B cell (primary cell): ENCODE measurements around the gene SLFN12. TPM values are rescaled to one million over a fixed set of nuclear protein-coding genes. Genes with fewer than 3 reads are reported as not detected.

Source experiments
- ATAC-seq: fragments of 200-7000 bp; cut with Tn5 transposase; one replicate; pipeline ENCODE4 v1.10.0; 2021; ENCODE audit warnings: low read depth, mild to moderate bottlenecking, moderate number of reproducible peaks, moderate library complexity
- CTCF ChIA-PET: fragments of 350-600 bp; sonication (Branson Sonifier 250); formaldehyde crosslinking; loops from one replicate; lab custom pipeline; 2021; ENCODE audit warnings: antibody characterized with exemption, inconsistent platforms; lab: Charles Lee
- POLR2A ChIA-PET: fragments of 350-600 bp; sonication (Branson Sonifier 250); formaldehyde crosslinking; loops from one replicate; lab custom pipeline; 2021; ENCODE audit warnings: antibody characterized with exemption; lab: Charles Lee
- DNase-seq: peaks from one replicate; pipeline ENCODE4 v3.0.0; 2013
- H2AFZ ChIP-seq: 2 replicates; pipeline ENCODE4 v1.6.1; 2012; ENCODE audit warnings: mild to moderate bottlenecking, low read depth, low read length; ENCODE audit not compliant: insufficient read depth, poor library complexity, severe bottlenecking
- H3K27ac ChIP-seq, 2 donors: 1 replicate in 1 of 2; 2 replicates in 1 of 2; pipeline ENCODE4 v1.5.1; 2012 to 2013; ENCODE audit warnings: low read length in 2 of 2, mild to moderate bottlenecking in 2 of 2, moderate library complexity in 1 of 2
- H3K27me3 ChIP-seq, 4 experiments: fragments of 200-600 bp in 1 of 4; sonication (generic) in 1 of 4; replicated peaks in 1 of 4; 1 replicate in 2 of 4; 2 replicates in 2 of 4; pipeline versions ENCODE4 v1.6.1 to v1.7.0; 2013 to 2016; ENCODE audit warnings: low read length in 3 of 4, mild to moderate bottlenecking in 2 of 4, mixed read lengths in 1 of 4, moderate library complexity in 1 of 4; ENCODE audit not compliant: insufficient read depth in 4 of 4, control insufficient read depth in 3 of 4; ENCODE audit errors: control extremely low read depth in 1 of 4
- H3K36me3 ChIP-seq, 2 experiments: replicated peaks in 1 of 2; 1 replicate in 1 of 2; 2 replicates in 1 of 2; pipeline versions ENCODE4 v1.6.1 to v1.7.1; 2013; ENCODE audit warnings: low read length in 1 of 2; ENCODE audit not compliant: insufficient read depth in 2 of 2, control insufficient read depth in 1 of 2; ENCODE audit errors: control extremely low read depth in 1 of 2, extremely low read depth in 1 of 2
- H3K4me1 ChIP-seq, 2 donors: fragments of 200-600 bp in 1 of 2; sonication (generic) in 1 of 2; 1 replicate in 1 of 2; 2 replicates in 1 of 2; pipeline versions ENCODE4 v1.5.1 to v1.6.1; 2013 to 2017; ENCODE audit warnings: low read length in 2 of 2; ENCODE audit not compliant: control insufficient read depth in 2 of 2, insufficient read depth in 2 of 2
- H3K4me2 ChIP-seq: replicated peaks from 2 replicates; pipeline ENCODE3; 2012; ENCODE audit warnings: mild to moderate bottlenecking, low read depth, low read length; ENCODE audit not compliant: poor library complexity, severe bottlenecking
- H3K4me3 ChIP-seq, 5 experiments: fragments of 200-600 bp in 1 of 5; sonication (generic) in 1 of 5; 1 replicate in 3 of 5; 2 replicates in 2 of 5; pipeline versions ENCODE4 v1.5.1 to v1.7.0; 2011 to 2016; ENCODE audit warnings: low read length in 4 of 5, mild to moderate bottlenecking in 4 of 5, low read depth in 2 of 5, control low read depth in 1 of 5, moderate library complexity in 1 of 5; ENCODE audit not compliant: insufficient read depth in 1 of 5; ENCODE audit errors: control extremely low read depth in 1 of 5, extremely low read depth in 1 of 5
- H3K79me2 ChIP-seq: fragments of 200-600 bp; sonication (generic); one replicate; pipeline ENCODE4 v1.6.0; 2016; ENCODE audit warnings: low read length; ENCODE audit not compliant: control insufficient read depth, insufficient read depth
- H3K9ac ChIP-seq: fragments of 200-600 bp; sonication (generic); 2 replicates; pipeline ENCODE4 v1.6.1; 2017; ENCODE audit warnings: mild to moderate bottlenecking, low read length, moderate library complexity
- H3K9me3 ChIP-seq, 3 donors: one replicate each; pipeline versions ENCODE4 v1.6.1 to v1.7.1; 2013; ENCODE audit warnings: low read length in 2 of 3; ENCODE audit not compliant: control insufficient read depth in 2 of 3, insufficient read depth in 1 of 3; ENCODE audit errors: control extremely low read depth in 1 of 3
- H4K20me1 ChIP-seq: 2 replicates; pipeline ENCODE4 v1.6.0; 2012; ENCODE audit warnings: mild to moderate bottlenecking, low read length; ENCODE audit not compliant: insufficient read depth, control insufficient read depth, poor library complexity, severe bottlenecking
- H3K27ac Mint-ChIP-seq: one replicate; pipeline ENCODE4 v1.8.0; 2021; ENCODE audit warnings: mixed read lengths
- H3K27me3 Mint-ChIP-seq: one replicate; pipeline ENCODE4 v1.8.0; 2021; ENCODE audit warnings: mixed read lengths
- H3K4me1 Mint-ChIP-seq: one replicate; pipeline ENCODE4 v1.8.0; 2021; ENCODE audit warnings: mixed read lengths
- H3K4me3 Mint-ChIP-seq: one replicate; pipeline ENCODE4 v1.8.0; 2021; ENCODE audit warnings: mixed read lengths
- H3K9me3 Mint-ChIP-seq: one replicate; pipeline ENCODE4 v1.8.0; 2022; ENCODE audit warnings: mixed read lengths; ENCODE audit not compliant: insufficient read depth
- EZH2 ChIP-seq: IDR thresholded peaks from 2 replicates; pipeline ENCODE4 v1.6.1; 2012; ENCODE audit warnings: borderline replicate concordance, low read depth, mild to moderate bottlenecking, moderate library complexity, low read length; ENCODE audit not compliant: insufficient read depth, poor library complexity, severe bottlenecking
- WGBS: methylation state at CpG from one replicate; pipeline ENCODE4 v1.1.5; 2013; ENCODE audit warnings: missing lambda C conversion rate; ENCODE audit not compliant: insufficient coverage; 5-methylcytosine and 5-hydroxymethylcytosine counted together
- intact Hi-C: fragments of 100-400 bp; cut with micrococcal nuclease; formaldehyde crosslinking; loops from one replicate; pipeline ENCODE4 v1.10.0; 2022
- polyA plus RNA-seq: library from polyadenylated mRNA; depleted of rRNA; stranded (reverse); fragments of >200 nt; gene quantifications from 2 replicates; pipeline ENCODE4 v1.2.3, GENCODE V29; 2012
- small RNA-seq: library from RNA; depleted of rRNA; stranded (forward); fragments of <200 nt; gene quantifications from one replicate; pipeline ENCODE3, GENCODE V24; 2012; ENCODE audit warnings: low replicate concordance, low read depth; ENCODE audit not compliant: insufficient read length
- total RNA-seq, 2 donors: library from RNA; stranded (reverse); fragments of 120-200 nt in 1 of 2; gene quantifications; 1 replicate in 1 of 2; 2 replicates in 1 of 2; pipeline versions ENCODE4 v1.2.3 to v1.2.4, GENCODE V29; 2013 to 2022
- TF ChIP-seq, protein P1 (sequence below): fragments of 200-600 bp; IDR thresholded peaks from one replicate; pipeline ENCODE4 v1.8.0; 2022; ENCODE audit warnings: antibody characterized with exemption, mild to moderate bottlenecking

The SLFN12 gene
- total and polyA plus RNA-seq, 2 donors (not counting 1 experiment from before 2014, with no cell fraction given), result 1.9 to 8.0 TPM

DNA sequence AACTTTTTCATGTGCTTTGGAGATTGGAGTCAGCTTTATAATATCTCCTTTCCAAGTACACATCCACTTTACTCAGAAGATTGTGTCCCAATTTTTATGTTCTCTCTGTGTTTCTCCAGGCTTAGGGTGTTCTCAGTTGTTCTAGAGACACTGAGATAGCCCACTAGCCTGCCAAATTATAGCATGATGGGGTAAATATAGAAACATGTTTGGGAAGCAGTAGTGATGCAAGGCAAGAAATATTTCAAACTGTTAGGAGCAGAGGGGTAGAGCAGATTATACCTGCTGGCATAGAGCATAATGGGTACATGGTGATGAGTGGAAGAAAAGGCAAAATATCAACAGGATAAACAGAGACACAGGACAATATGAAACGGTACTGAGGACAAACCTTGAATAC is 71.3 kb downstream of the SLFN12 start:
- Histone ChIP-seq H3K4me2 (no peak overlapping the region), H3K27me3 (no peaks in the 10 kb centered on the region), H3K9me3 (no peaks in the 10 kb centered on the region), H3K4me1 (peaks cover 0 to 4% of the 10 kb centered on the region in 2 donors), H4K20me1 (no peaks in the 10 kb centered on the region), H3K27ac (no peak overlapping the region), H3K36me3 (peaks cover 0 to 39% of the 10 kb centered on the region in 2 experiments), H3K79me2 (peaks cover 46% of the 10 kb centered on the region), H2AFZ (no peak overlapping the region), H3K9ac (no peak overlapping the region), H3K4me3 (no peak overlapping the region)
- CTCF ChIA-PET, result no interaction called here
- intact Hi-C loops, result no loop called here
- Mint-ChIP-seq H3K27ac (no peak overlapping the region), H3K4me1 (peaks cover 18% of the 10 kb centered on the region), H3K4me3 (no peak overlapping the region), H3K27me3 (no peaks in the 10 kb centered on the region), H3K9me3 (no peaks in the 10 kb centered on the region)
- WGBS, result no CpG with 5 or more reads among the region's 1 CpG
- no peak for DNase-seq
- TF ChIP-seq, protein P1, sequence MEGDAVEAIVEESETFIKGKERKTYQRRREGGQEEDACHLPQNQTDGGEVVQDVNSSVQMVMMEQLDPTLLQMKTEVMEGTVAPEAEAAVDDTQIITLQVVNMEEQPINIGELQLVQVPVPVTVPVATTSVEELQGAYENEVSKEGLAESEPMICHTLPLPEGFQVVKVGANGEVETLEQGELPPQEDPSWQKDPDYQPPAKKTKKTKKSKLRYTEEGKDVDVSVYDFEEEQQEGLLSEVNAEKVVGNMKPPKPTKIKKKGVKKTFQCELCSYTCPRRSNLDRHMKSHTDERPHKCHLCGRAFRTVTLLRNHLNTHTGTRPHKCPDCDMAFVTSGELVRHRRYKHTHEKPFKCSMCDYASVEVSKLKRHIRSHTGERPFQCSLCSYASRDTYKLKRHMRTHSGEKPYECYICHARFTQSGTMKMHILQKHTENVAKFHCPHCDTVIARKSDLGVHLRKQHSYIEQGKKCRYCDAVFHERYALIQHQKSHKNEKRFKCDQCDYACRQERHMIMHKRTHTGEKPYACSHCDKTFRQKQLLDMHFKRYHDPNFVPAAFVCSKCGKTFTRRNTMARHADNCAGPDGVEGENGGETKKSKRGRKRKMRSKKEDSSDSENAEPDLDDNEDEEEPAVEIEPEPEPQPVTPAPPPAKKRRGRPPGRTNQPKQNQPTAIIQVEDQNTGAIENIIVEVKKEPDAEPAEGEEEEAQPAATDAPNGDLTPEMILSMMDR, result no peak
- no peak for TF ChIP-seq EZH2
- POLR2A ChIA-PET, result no interaction called here
- no peak for ATAC-seq

Small RNA genes within 50 kb of the gene (small RNA-seq; reads per million reads assigned to genes)
- not detected for gene AC060766.3
- gene AC060766.5, result not detected

Other genes with a start within 250 kb of the SLFN12 start
- not detected in 2 replicates for gene SLC35G3, start 238.1 kb downstream of the SLFN12 start, total RNA-seq
- gene SLC35G3, start 238.1 kb downstream of the SLFN12 start, polyA plus RNA-seq, result not detected in 2 replicates
- 11.1 and 12.5 TPM in 2 replicates for gene SLFN5, start 189.4 kb downstream of the SLFN12 start, total RNA-seq
- gene SLFN5, start 189.4 kb downstream of the SLFN12 start, polyA plus RNA-seq, result 0.82 and 1.5 TPM in 2 replicates
- gene SLFN11, start 58.9 kb downstream of the SLFN12 start, total RNA-seq, result 48.1 and 52.2 TPM in 2 replicates
- 11.3 and 18.7 TPM in 2 replicates for gene SLFN11, start 58.9 kb downstream of the SLFN12 start, polyA plus RNA-seq
- 30.9 and 31.0 TPM in 2 replicates for gene SLFN13, start 16.3 kb upstream of the SLFN12 start, total RNA-seq
- 8.7 and 9.5 TPM in 2 replicates for gene SLFN13, start 16.3 kb upstream of the SLFN12 start, polyA plus RNA-seq
- gene SLFN12L, start 105.2 kb upstream of the SLFN12 start, total RNA-seq, result 3.7 and 3.8 TPM in 2 replicates
- 0.43 and 0.97 TPM in 2 replicates for gene SLFN12L, start 105.2 kb upstream of the SLFN12 start, polyA plus RNA-seq
- not detected in 2 replicates for gene SLFN14, start 128.3 kb upstream of the SLFN12 start, total RNA-seq
- gene SLFN14, start 128.3 kb upstream of the SLFN12 start, polyA plus RNA-seq, result not detected in 2 replicates
- 5.1 and 5.5 TPM in 2 replicates for gene PEX12, start 146.1 kb upstream of the SLFN12 start, total RNA-seq
- 2.3 and 2.6 TPM in 2 replicates for gene PEX12, start 146.1 kb upstream of the SLFN12 start, polyA plus RNA-seq
- gene AP2B1, start 154.8 kb upstream of the SLFN12 start, total RNA-seq, result 120 and 123 TPM in 2 replicates
- 29.3 and 33.1 TPM in 2 replicates for gene AP2B1, start 154.8 kb upstream of the SLFN12 start, polyA plus RNA-seq